MV-4-11 (cell line): ENCODE measurements around the gene RAP1GDS1.

Experiments used
- DNase-seq: peaks from one replicate; lab custom pipeline; 2025; lab: John Stamatoyannopoulos, UW

RAP1GDS1 gene

DNA sequence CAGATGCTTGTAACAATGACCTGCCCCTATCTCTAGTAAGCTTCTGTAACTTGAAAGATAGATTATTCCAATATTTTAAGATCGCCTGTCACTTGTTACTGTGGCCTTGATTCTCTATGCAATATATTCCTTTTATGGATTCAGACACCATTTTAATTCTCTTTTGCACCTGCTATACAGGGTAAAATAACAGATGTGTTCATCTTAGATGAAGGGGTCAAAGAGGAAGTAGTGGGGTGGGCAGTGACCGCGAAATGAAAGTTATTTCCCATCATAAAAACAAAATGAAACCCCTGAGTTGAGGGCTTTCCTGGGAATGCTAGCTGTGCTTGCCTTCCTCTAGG is 221.3 kb downstream of the RAP1GDS1 start:
- no peak for DNase-seq

DNA sequence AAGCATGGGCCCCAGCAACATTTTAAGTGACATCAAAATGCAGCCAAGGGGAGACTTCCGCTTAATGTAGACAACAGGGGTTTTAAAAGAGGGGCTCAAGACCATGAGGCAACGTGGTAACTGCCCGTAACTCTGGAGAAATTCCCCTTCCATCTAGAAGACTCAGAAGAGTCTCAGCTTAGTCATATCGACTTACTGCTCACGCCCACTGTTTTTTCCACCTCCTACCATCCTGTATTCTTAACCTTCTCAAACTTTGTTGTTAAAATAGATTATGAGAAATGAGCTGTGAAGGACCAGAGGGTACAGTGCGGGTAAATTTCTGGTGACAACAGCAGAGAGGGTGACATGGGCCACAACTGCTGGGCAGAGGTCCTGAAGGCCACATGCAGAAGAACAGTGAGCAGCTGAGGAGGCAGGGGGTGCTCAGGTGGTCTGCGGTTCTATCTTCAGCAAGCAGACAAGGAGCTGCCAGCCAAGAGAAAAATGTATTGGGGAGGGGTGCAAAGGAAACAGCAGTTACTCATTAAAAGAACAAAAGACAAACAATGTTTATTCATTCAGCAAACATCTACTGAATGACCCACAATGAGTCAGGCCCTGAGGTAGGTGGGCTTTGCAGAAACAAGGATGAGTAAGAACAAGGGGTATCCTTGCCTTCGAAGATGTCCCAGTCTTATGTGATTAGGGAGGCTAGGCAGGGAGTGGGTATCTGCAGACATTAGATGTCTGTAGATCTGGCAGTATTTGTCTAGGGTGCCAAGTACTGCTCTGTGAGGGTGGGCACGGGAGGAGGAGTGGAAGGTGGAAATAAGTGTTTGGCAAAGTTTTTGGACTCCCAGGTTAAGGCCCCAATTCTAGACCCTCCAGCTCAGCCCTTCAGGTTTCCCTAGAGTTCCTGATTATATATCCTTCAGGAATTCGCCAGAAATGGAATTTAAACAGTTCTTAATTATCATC is 221.9 kb downstream of the RAP1GDS1 start:
- DNase-seq, result no peak

DNA sequence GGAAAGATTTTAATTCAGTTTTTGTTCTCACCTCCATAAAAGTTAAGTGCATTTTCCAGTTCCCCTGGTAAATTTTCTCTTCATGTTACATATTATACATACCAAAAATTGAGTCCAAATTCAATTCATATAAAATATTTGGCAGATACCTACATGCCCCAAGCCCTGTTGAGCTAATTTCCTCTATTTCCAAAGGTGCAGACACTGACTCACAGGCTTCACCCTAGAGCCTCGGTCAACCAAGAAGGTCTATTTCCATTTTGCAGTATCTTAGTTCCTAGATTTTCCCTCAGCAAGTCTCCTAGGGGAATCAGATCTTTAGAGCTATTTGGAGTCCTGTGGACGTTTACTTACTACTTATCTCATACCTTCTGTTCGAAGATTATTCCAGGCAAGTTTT is 222.8 kb downstream of the RAP1GDS1 start:
- no peak for DNase-seq

DNA sequence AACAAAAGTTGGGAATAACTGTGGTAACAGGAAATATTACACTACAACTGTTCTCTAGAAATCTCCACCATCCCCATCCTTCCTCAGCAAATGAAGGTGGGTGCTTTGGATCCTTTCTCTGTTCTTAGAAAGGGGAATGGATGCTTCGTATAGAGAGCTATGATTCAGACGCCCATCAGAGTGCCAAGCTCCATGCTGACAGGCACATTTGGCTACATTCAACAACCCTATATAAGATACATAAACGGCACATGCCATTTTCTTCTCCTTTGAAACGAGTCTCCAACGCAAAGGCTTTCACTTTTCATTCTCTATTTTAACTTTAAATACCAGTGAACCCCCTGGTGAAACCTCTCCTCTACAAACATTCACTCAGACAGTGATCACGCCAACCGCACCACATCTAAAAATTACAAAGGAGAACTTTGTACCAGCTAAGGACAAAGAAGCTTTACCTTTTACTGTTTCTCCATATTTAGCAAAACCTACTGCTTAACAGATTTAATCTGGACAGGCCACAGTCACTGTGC is 224.7 kb downstream of the RAP1GDS1 start:
- no peak for DNase-seq

DNA sequence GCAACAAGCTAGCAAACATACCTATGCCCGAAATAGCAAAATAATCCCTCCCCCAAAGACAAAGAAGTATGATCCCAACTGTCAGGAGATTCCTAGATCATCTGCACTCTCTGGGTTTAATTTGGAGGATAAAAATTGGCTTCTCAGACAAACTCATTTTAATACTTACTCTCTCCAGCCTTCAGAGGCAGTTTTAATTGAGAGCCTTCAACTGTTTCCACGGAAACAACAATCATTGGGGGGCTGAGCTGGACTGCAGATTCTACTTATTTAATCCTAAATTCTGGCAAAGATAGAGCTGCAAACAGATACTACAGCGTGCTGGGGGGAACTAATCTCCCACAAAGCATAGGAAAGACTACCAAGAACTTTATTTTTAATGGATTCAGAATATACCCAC is 229.1 kb downstream of the RAP1GDS1 start:
- no peak for DNase-seq

DNA sequence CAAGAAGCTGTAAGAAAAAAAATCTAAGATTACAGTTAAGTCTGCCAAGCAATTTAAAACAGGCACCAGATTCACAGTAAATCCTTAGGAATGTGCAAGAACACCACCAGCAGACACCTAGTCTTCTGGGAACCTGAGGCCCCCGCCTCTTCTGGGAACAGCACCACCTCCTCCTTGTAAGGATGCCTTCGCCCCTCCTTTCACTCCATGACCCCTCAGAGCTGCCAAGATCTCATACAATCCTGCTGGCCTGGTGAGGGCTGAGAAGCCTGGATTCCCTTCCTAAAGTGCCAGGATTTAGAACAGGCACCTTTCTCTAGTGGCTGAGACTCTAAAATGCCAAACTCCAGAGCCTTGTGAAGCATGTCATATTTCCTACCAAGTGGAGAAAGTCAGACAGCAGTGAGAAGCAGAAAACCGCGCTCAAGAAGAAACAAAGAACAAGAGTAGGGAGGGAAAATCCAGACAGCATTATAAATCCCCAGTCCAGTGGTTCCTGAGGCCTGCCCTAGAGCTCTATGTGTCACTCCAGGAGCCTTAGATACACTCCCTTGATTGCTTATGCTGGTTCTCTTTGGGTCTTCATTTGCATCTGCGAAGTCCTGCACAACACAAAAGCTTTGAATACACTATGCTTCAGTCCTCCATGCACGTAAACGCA is 230.8 kb downstream of the RAP1GDS1 start:
- no peak for DNase-seq

DNA sequence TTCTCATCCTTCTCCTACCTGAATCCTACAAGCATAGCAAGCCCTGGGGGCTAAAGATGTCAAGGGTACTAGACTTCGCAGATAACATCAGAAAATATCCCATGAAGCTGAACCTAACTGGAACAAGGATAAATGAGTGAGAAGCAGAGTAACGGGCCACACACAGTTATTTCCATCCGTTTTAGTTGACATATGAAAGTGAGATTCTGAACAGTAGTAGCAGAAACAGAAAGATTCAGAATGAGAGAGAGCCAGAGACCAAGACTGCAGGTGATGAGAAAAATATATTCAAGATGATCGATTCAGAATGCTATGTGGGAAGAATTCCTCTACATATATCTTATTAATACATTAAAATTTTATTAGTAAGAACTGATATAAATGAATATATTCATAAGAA is 232.1 kb downstream of the RAP1GDS1 start:
- DNase-seq, result no peak
